ENCODE results near the gene SH3BP5.

GRCh38 chr3:15375461-15376000 lies 43.1 kb upstream of the SH3BP5 start:
- TF ChIP-seq, protein P1, sequence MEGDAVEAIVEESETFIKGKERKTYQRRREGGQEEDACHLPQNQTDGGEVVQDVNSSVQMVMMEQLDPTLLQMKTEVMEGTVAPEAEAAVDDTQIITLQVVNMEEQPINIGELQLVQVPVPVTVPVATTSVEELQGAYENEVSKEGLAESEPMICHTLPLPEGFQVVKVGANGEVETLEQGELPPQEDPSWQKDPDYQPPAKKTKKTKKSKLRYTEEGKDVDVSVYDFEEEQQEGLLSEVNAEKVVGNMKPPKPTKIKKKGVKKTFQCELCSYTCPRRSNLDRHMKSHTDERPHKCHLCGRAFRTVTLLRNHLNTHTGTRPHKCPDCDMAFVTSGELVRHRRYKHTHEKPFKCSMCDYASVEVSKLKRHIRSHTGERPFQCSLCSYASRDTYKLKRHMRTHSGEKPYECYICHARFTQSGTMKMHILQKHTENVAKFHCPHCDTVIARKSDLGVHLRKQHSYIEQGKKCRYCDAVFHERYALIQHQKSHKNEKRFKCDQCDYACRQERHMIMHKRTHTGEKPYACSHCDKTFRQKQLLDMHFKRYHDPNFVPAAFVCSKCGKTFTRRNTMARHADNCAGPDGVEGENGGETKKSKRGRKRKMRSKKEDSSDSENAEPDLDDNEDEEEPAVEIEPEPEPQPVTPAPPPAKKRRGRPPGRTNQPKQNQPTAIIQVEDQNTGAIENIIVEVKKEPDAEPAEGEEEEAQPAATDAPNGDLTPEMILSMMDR (IDR thresholded peaks at IDR 0.05), result no peak
- TF ChIP-seq EP300 (IDR thresholded peaks at IDR 0.05) (no peak), POLR2A (IDR thresholded peaks at IDR 0.05) (no peak)

All from tibial nerve (tissue), 4 donors.